Loucy (cell line): Measurements from ENCODE around the gene INTS6.

ENCODE experiments used
- H2AFZ ChIP-seq: fragments of 200-600 bp; sonication (generic); 2 replicates; pipeline ENCODE4 v1.6.0; 2016; ENCODE audit warnings: antibody characterized with exemption, mild to moderate bottlenecking, low read length, moderate library complexity
- H3F3A ChIP-seq: fragments of 200-600 bp; 2 replicates; pipeline ENCODE4 v1.6.0; 2016; ENCODE audit warnings: antibody characterized with exemption, low read depth, mild to moderate bottlenecking
- H3K27me3 ChIP-seq: fragments of 200-600 bp; sonication (generic); 2 replicates; pipeline ENCODE4 v1.6.1; 2014; ENCODE audit warnings: low read length, mild to moderate bottlenecking; ENCODE audit not compliant: insufficient read depth, poor library complexity, severe bottlenecking
- H3K36me3 ChIP-seq: fragments of 200-600 bp; sonication (generic); 2 replicates; pipeline ENCODE4 v1.6.1; 2016; ENCODE audit warnings: low read length; ENCODE audit not compliant: insufficient read depth
- H3K4me1 ChIP-seq: fragments of 200-600 bp; sonication (generic); 2 replicates; pipeline ENCODE4 v1.5.1; 2014; ENCODE audit warnings: low read length, mild to moderate bottlenecking; ENCODE audit not compliant: insufficient read depth, poor library complexity, severe bottlenecking
- H3K4me2 ChIP-seq: fragments of 200-600 bp; sonication (generic); 2 replicates; pipeline ENCODE4 v1.6.0; 2014; ENCODE audit warnings: antibody characterized with exemption, low read length, low read depth, mild to moderate bottlenecking; ENCODE audit not compliant: poor library complexity, severe bottlenecking
- H3K4me3 ChIP-seq: fragments of 200-600 bp; sonication (generic); 2 replicates; pipeline ENCODE4 v1.5.1; 2014; ENCODE audit warnings: low read length, mild to moderate bottlenecking, mixed read lengths; ENCODE audit not compliant: poor library complexity, severe bottlenecking
- H3K79me2 ChIP-seq: fragments of 200-600 bp; sonication (generic); 2 replicates; pipeline ENCODE4 v1.6.1; 2014; ENCODE audit warnings: low read length; ENCODE audit not compliant: insufficient read depth
- H3K9ac ChIP-seq: fragments of 200-600 bp; sonication (generic); 2 replicates; pipeline ENCODE4 v1.6.0; 2014; ENCODE audit warnings: mild to moderate bottlenecking, low read depth, low read length, moderate library complexity; ENCODE audit not compliant: poor library complexity, severe bottlenecking
- H3K9me2 ChIP-seq: fragments of 200-600 bp; sonication (generic); replicated peaks from 2 replicates; pipeline ENCODE4 v1.6.1; 2016; ENCODE audit warnings: low read depth, low read length, mixed read lengths
- H3K9me3 ChIP-seq: fragments of 200-600 bp; sonication (generic); 2 replicates; pipeline ENCODE4 v1.6.1; 2014; ENCODE audit warnings: mild to moderate bottlenecking, antibody characterized with exemption, low read length, low read depth; ENCODE audit not compliant: insufficient read depth
- H4K20me1 ChIP-seq: fragments of 200-600 bp; sonication (generic); 2 replicates; pipeline ENCODE4 v1.6.0; 2014; ENCODE audit warnings: antibody characterized with exemption, low read length, mild to moderate bottlenecking; ENCODE audit not compliant: insufficient read depth, poor library complexity, severe bottlenecking
- EZH2phosphoT487 ChIP-seq: fragments of 200-600 bp; IDR thresholded peaks from 2 replicates; pipeline ENCODE4 v1.6.1; 2018; ENCODE audit warnings: antibody characterized with exemption, mild to moderate bottlenecking, moderate library complexity, borderline replicate concordance
- TF ChIP-seq, protein P1 (sequence below): fragments of 200-600 bp; sonication (generic); conservative IDR thresholded peaks from 2 replicates; pipeline ENCODE4 v1.5.1; 2014; ENCODE audit warnings: mild to moderate bottlenecking, antibody characterized with exemption, low read length

INTS6 gene

GRCh38 chr13:51326777-51327176 is 126.1 kb downstream of the INTS6 start:
- no peaks in the 10 kb centered on the region for H3F3A ChIP-seq
- H3K9me3 ChIP-seq = no peaks in the 10 kb centered on the region
- H3K9me2 ChIP-seq = no peaks in the 10 kb centered on the region
- no peaks in the 10 kb centered on the region for H3K4me1 ChIP-seq
- TF ChIP-seq EZH2phosphoT487 = no peak
- TF ChIP-seq, protein P1, sequence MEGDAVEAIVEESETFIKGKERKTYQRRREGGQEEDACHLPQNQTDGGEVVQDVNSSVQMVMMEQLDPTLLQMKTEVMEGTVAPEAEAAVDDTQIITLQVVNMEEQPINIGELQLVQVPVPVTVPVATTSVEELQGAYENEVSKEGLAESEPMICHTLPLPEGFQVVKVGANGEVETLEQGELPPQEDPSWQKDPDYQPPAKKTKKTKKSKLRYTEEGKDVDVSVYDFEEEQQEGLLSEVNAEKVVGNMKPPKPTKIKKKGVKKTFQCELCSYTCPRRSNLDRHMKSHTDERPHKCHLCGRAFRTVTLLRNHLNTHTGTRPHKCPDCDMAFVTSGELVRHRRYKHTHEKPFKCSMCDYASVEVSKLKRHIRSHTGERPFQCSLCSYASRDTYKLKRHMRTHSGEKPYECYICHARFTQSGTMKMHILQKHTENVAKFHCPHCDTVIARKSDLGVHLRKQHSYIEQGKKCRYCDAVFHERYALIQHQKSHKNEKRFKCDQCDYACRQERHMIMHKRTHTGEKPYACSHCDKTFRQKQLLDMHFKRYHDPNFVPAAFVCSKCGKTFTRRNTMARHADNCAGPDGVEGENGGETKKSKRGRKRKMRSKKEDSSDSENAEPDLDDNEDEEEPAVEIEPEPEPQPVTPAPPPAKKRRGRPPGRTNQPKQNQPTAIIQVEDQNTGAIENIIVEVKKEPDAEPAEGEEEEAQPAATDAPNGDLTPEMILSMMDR = no peak
- no peaks in the 10 kb centered on the region for H3K27me3 ChIP-seq
- H3K79me2 ChIP-seq = no peaks in the 10 kb centered on the region
- no peak overlapping the region for H3K4me2 ChIP-seq
- H3K4me3 ChIP-seq = no peak overlapping the region
- H2AFZ ChIP-seq = no peak overlapping the region
- no peaks in the 10 kb centered on the region for H4K20me1 ChIP-seq
- no peak overlapping the region for H3K9ac ChIP-seq
- H3K36me3 ChIP-seq = no peaks in the 10 kb centered on the region

DNA sequence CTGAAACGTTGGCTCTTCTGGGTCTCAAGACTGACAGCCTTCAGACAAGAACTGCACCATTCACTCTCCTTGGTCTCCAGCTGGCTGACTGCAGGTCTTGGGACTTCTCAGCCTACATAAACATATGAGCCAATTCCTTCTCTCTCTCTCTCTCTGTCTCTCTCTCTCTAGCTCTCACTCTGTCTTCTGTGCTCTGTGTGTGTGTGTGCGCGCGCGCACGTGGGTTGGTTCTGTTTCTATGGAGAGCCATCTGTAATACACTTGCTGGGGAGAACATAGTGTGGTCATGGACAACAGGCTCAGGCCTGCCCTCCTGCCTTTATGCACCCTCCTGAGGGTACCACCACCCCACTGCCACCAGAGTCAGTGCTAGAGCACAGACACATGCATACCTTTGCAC is 127.0 kb downstream of the INTS6 start:
- no peaks in the 10 kb centered on the region for H3F3A ChIP-seq
- H3K9me2 ChIP-seq = no peaks in the 10 kb centered on the region
- H3K4me3 ChIP-seq = no peak overlapping the region
- no peak overlapping the region for H3K9ac ChIP-seq
- H3K4me2 ChIP-seq = no peak overlapping the region
- TF ChIP-seq EZH2phosphoT487 = no peak
- TF ChIP-seq, protein P1 = no peak
- H3K79me2 ChIP-seq = no peaks in the 10 kb centered on the region
- H3K4me1 ChIP-seq = no peaks in the 10 kb centered on the region
- H3K36me3 ChIP-seq = no peaks in the 10 kb centered on the region
- no peak overlapping the region for H2AFZ ChIP-seq
- H4K20me1 ChIP-seq = no peaks in the 10 kb centered on the region
- H3K9me3 ChIP-seq = no peaks in the 10 kb centered on the region
- H3K27me3 ChIP-seq = no peaks in the 10 kb centered on the region

DNA sequence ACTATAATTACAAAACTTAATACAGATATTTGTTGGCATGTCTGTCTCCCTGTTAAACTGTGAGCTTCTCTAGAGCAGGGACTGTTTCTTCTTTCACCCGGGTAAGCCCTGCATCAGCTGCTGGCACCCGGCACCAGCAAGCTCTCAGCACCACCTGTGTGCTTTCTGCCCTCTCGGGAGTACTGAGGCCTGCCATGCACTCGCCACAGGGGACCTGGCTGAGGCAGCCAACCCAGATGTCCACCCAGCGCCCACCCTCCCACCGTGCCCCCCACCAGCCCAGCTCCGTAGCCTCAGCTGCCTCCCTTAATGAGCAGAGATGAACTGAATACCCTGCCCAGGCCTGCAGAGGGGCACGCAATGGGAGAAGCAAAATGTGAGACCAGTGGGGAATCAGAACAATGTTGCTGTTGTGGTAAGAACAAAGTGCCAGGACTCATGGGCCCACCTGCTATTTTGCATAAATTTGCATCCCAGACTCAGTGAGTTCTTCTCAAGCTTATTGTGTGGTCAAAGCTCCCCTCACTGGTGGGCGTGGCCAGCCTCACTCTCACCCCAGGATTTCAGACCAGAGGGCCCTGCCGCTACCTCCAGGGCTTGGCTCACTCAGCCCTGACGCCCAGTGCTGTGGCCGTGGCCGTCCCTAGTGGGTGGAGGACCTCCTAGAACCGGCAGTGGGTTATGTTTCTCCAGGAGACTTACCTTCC is 128.0 kb downstream of the INTS6 start:
- no peaks in the 10 kb centered on the region for H4K20me1 ChIP-seq
- no peaks in the 10 kb centered on the region for H3F3A ChIP-seq
- H3K79me2 ChIP-seq = no peaks in the 10 kb centered on the region
- no peak overlapping the region for H3K4me2 ChIP-seq
- H3K9me3 ChIP-seq = no peaks in the 10 kb centered on the region
- H3K9ac ChIP-seq = no peak overlapping the region
- no peaks in the 10 kb centered on the region for H3K36me3 ChIP-seq
- no peaks in the 10 kb centered on the region for H3K4me1 ChIP-seq
- H2AFZ ChIP-seq = no peak overlapping the region
- H3K4me3 ChIP-seq = no peak overlapping the region
- no peaks in the 10 kb centered on the region for H3K9me2 ChIP-seq
- H3K27me3 ChIP-seq = no peaks in the 10 kb centered on the region
- TF ChIP-seq, protein P1 = no peak
- no peak for TF ChIP-seq EZH2phosphoT487
